IMR-90 (cell line): ENCODE measurements around the gene NTM.

Source experiments
- MAZ ChIP-seq: IDR thresholded peaks from 2 replicates; pipeline ENCODE4 v1.6.1; 2012; ENCODE audit warnings: low read depth, mild to moderate bottlenecking, low read length, improper control_type of control experiment, moderate library complexity, borderline replicate concordance
- POLR2A ChIP-seq: IDR thresholded peaks from 2 replicates; pipeline ENCODE4 v1.6.1; 2012; ENCODE audit warnings: mild to moderate bottlenecking, low read depth, low read length
- RCOR1 ChIP-seq: IDR thresholded peaks from 2 replicates; pipeline ENCODE4 v1.6.1; 2012; ENCODE audit warnings: mild to moderate bottlenecking, low read length, improper control_type of control experiment; ENCODE audit not compliant: insufficient replicate concordance
- SMC3 ChIP-seq: fragments of 150-350 bp; IDR thresholded peaks from 2 replicates; pipeline ENCODE4 v1.6.1; 2016; ENCODE audit warnings: low read depth, mild to moderate bottlenecking, antibody characterized with exemption, low read length, moderate library complexity
- TF ChIP-seq, protein P1 (sequence below): conservative IDR thresholded peaks from 2 replicates; pipeline ENCODE4 v1.5.1; 2012; ENCODE audit warnings: mild to moderate bottlenecking, low read depth, low read length, improper control_type of control experiment

DNA sequence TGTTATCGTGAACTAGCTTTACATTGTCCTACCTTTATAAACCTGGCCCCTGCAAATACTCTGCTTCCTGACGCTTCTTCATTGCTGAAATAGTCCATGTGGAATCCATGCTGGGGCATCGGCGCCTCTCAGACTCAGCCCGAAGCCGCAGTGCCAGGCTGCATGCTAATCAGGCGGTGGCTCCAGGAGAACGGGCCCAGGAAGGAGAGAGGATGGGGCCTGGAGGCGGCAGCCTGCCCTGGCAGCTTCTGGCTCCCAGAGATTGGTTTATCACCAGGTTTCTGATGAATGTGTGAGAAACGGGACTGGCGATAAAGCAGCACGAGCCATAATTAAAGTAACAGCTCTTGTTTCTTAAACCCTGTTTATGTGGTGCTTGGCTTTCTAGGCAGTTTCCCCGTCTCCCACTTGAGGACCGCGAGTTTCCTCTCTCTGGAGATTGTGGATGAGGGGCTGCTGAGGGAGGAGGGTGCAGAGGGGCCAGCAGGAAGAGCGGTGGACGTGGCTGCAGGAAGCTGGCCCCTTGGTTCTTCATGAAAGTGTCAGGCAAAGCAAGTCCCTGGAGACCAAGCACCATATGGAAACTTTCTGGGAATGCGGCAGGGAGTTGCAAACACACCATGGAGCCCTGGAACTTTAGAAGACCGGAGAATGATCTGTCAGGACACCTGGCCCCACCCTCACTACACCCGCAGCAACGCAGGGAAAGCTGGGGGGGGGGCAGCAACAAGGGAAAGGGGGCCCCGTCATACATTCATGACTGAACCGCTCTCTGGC lies 93.4 kb downstream of the NTM start:
- TF ChIP-seq SMC3 (no peak), RCOR1 (no peak), POLR2A (no peak), MAZ (no peak)
- TF ChIP-seq, protein P1, sequence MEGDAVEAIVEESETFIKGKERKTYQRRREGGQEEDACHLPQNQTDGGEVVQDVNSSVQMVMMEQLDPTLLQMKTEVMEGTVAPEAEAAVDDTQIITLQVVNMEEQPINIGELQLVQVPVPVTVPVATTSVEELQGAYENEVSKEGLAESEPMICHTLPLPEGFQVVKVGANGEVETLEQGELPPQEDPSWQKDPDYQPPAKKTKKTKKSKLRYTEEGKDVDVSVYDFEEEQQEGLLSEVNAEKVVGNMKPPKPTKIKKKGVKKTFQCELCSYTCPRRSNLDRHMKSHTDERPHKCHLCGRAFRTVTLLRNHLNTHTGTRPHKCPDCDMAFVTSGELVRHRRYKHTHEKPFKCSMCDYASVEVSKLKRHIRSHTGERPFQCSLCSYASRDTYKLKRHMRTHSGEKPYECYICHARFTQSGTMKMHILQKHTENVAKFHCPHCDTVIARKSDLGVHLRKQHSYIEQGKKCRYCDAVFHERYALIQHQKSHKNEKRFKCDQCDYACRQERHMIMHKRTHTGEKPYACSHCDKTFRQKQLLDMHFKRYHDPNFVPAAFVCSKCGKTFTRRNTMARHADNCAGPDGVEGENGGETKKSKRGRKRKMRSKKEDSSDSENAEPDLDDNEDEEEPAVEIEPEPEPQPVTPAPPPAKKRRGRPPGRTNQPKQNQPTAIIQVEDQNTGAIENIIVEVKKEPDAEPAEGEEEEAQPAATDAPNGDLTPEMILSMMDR: no peak
